A549 (cell line): ENCODE results near the gene PLCB2. TPM values are rescaled to one million over a fixed set of nuclear protein-coding genes. Genes with fewer than 3 reads are reported as not detected.

Source experiments
- ATAC-seq, 2 experiments: fragments of 200-7000 bp in 1 of 2; fragments of >200 bp in 1 of 2; cut with Nextera tagmentation in 1 of 2; cut with Tn5 transposase in 1 of 2; 3 replicates each; pipeline versions ENCODE4 v1.8.0 to v1.9.1; 2018 to 2020; ENCODE audit warnings: mild to moderate bottlenecking in 1 of 2, moderate library complexity in 1 of 2
- CTCF ChIA-PET: fragments of 300-600 bp; sonication (Branson Sonifier 250); formaldehyde crosslinking; extraction: SDS; loops from one replicate; lab custom pipeline; 2021; ENCODE audit warnings: antibody characterized with exemption, inconsistent platforms; lab: Yijun Ruan, JAX
- POLR2A ChIA-PET: fragments of 350-600 bp; formaldehyde crosslinking; extraction: SDS; loops from one replicate; lab custom pipeline; 2021; ENCODE audit warnings: antibody characterized with exemption, inconsistent platforms; lab: Yijun Ruan, JAX
- DNase-seq, 2 experiments: peaks; one replicate each; pipeline versions ENCODE4 v3.0.0 to v3.0.0-alpha.2; 2011 to 2016; ENCODE audit warnings: low read depth in 1 of 2, low spot score in 1 of 2
- FAIRE-seq: peaks from 2 replicates; lab custom pipeline; 2011; peaks lifted over from hg19 to GRCh38; lab: Jason Lieb, UNC
- H3K27ac ChIP-seq, 2 experiments: fragments of >200 bp; sonication (Bioruptor Twin); formaldehyde crosslinking; 3 replicates each; pipeline ENCODE4 v1.5.1; 2016 to 2017
- H3K4me1 ChIP-seq: fragments of >200 bp; sonication (Bioruptor Twin); formaldehyde crosslinking; 3 replicates; pipeline ENCODE4 v1.6.1; 2016
- H3K4me2 ChIP-seq: fragments of >200 bp; sonication (Bioruptor Twin); formaldehyde crosslinking; 3 replicates; pipeline ENCODE4 v1.6.1; 2016
- H3K4me3 ChIP-seq: fragments of >200 bp; sonication (Bioruptor Twin); formaldehyde crosslinking; 3 replicates; pipeline ENCODE4 v1.5.1; 2016
- H3K9me3 ChIP-seq: fragments of >200 bp; sonication (Bioruptor Twin); formaldehyde crosslinking; 3 replicates; pipeline ENCODE4 v1.6.1; 2016
- CBX2 ChIP-seq: fragments of 200-600 bp; sonication (generic); IDR thresholded peaks from 2 replicates; pipeline ENCODE4 v1.6.1; 2016; ENCODE audit warnings: low read depth, mild to moderate bottlenecking, borderline replicate concordance
- CBX8 ChIP-seq: fragments of 200-600 bp; sonication (generic); IDR thresholded peaks from 2 replicates; pipeline ENCODE4 v1.6.1; 2016
- CEBPB ChIP-seq, 2 experiments: fragments of >200 bp in 1 of 2; sonication (Bioruptor Twin) in 1 of 2; formaldehyde crosslinking in 1 of 2; IDR thresholded peaks; 2 replicates each; pipeline ENCODE4 v1.6.1; 2012 to 2016
- CHD4 ChIP-seq: fragments of 200-600 bp; sonication (generic); IDR thresholded peaks from 2 replicates; pipeline ENCODE4 v1.6.1; 2016; ENCODE audit warnings: antibody characterized with exemption, mild to moderate bottlenecking, borderline replicate concordance
- EHMT2 ChIP-seq: fragments of 200-600 bp; sonication (generic); IDR thresholded peaks from 2 replicates; pipeline ENCODE4 v1.6.1; 2016; ENCODE audit warnings: antibody characterized with exemption, low read depth, mild to moderate bottlenecking, moderate library complexity
- FOSL2 ChIP-seq, 2 experiments: fragments of 450-650 bp in 1 of 2; fragments of >200 bp in 1 of 2; sonication (Bioruptor Twin) in 1 of 2; formaldehyde crosslinking; IDR thresholded peaks; 2 replicates each; pipeline versions ENCODE4 v1.5.0 to v1.6.1; 2016 to 2020; ENCODE audit warnings: mild to moderate bottlenecking in 1 of 2, moderate library complexity in 1 of 2
- FOXS1 ChIP-seq: fragments of 250-450 bp; sonication (Bioruptor Pico); IDR thresholded peaks from 2 replicates; pipeline ENCODE4 v1.5.0; 2020; ENCODE audit warnings: mild to moderate bottlenecking, moderate library complexity
- HDAC2 ChIP-seq: fragments of 200-600 bp; sonication (generic); IDR thresholded peaks from 2 replicates; pipeline ENCODE4 v1.6.1; 2016
- HOXB13 ChIP-seq: fragments of 250-450 bp; sonication (Bioruptor Pico); IDR thresholded peaks from 2 replicates; pipeline ENCODE4 v1.5.0; 2020; ENCODE audit warnings: low read depth, mild to moderate bottlenecking, moderate library complexity
- KDM5A ChIP-seq: fragments of 200-600 bp; sonication (generic); IDR thresholded peaks from 2 replicates; pipeline ENCODE4 v1.6.1; 2016; ENCODE audit warnings: antibody characterized with exemption, mild to moderate bottlenecking
- MYC ChIP-seq: IDR thresholded peaks from 2 replicates; pipeline ENCODE4 v1.6.1; 2012; ENCODE audit warnings: mild to moderate bottlenecking, inconsistent platforms, low read length, improper control_type of control experiment, borderline replicate concordance
- PHF8 ChIP-seq: fragments of 200-600 bp; sonication (generic); IDR thresholded peaks from 2 replicates; pipeline ENCODE4 v1.6.1; 2016; ENCODE audit warnings: low read depth, mild to moderate bottlenecking, antibody characterized with exemption, moderate library complexity, borderline replicate concordance
- POLR2AphosphoS2 ChIP-seq: conservative IDR thresholded peaks from 2 replicates; pipeline ENCODE4 v1.6.1; 2012; ENCODE audit warnings: low read length, improper control_type of control experiment, inconsistent platforms
- RARB ChIP-seq: fragments of 250-450 bp; sonication (Bioruptor Pico); IDR thresholded peaks from 2 replicates; pipeline ENCODE4 v1.8.0; 2021; ENCODE audit warnings: mild to moderate bottlenecking, moderate library complexity
- RCOR1 ChIP-seq: fragments of 150-350 bp; IDR thresholded peaks from 2 replicates; pipeline ENCODE4 v1.6.1; 2014; ENCODE audit warnings: antibody characterized with exemption, low read length, low read depth
- SMC3 ChIP-seq: fragments of >200 bp; sonication (Bioruptor Twin); formaldehyde crosslinking; IDR thresholded peaks from 3 replicates; pipeline ENCODE4 v1.6.1; 2018; ENCODE audit warnings: inconsistent platforms
- SREBF2 ChIP-seq: fragments of 450-650 bp; IDR thresholded peaks from 2 replicates; pipeline ENCODE4 v1.6.1; 2014; ENCODE audit warnings: mild to moderate bottlenecking, moderate library complexity
- TFCP2L1 ChIP-seq: fragments of 250-450 bp; sonication (Bioruptor Pico); IDR thresholded peaks from 2 replicates; pipeline ENCODE4 v1.5.0; 2021; ENCODE audit warnings: mild to moderate bottlenecking
- TP53 ChIP-seq: fragments of 250-450 bp; sonication (Bioruptor Pico); IDR thresholded peaks from 2 replicates; pipeline ENCODE4 v1.5.0; 2021; ENCODE audit warnings: mild to moderate bottlenecking, moderate library complexity
- WGBS: methylation state at CpG from one replicate; pipeline ENCODE4 v1.1.6; 2017; ENCODE audit errors: missing lambda C conversion rate; 5-methylcytosine and 5-hydroxymethylcytosine counted together
- polyA plus RNA-seq, 4 experiments: library from polyadenylated mRNA; depleted of rRNA in 3 of 4; stranded (reverse); fragments of >200 nt; fragmentation: RNase III in 1 of 4; extraction: RNeasy Plus Mini Kit Qiagen cat#74134 plus additional on column Dnase treatment in 1 of 4; gene quantifications; 2 replicates in 3 of 4; 3 replicates in 1 of 4; pipeline ENCODE4 v1.2.3, GENCODE V29; 2011 to 2017
- TF ChIP-seq, protein P1 (sequence below): fragments of 250-450 bp; sonication (Bioruptor Pico); IDR thresholded peaks from 2 replicates; pipeline ENCODE4 v1.5.0; 2020; ENCODE audit warnings: low read depth, mild to moderate bottlenecking, moderate library complexity
- TF ChIP-seq, protein P2 (sequence below): fragments of >200 bp; sonication (Bioruptor Twin); formaldehyde crosslinking; IDR thresholded peaks from 2 replicates; pipeline ENCODE4 v1.6.1; 2016
- TF ChIP-seq, protein P3 (sequence below): IDR thresholded peaks from 2 replicates; pipeline ENCODE4 v1.6.1; 2012
- TF ChIP-seq, protein P4 (sequence below): fragments of >200 bp; sonication (Bioruptor Twin); formaldehyde crosslinking; IDR thresholded peaks from 3 replicates; pipeline ENCODE4 v1.5.1; 2016

The PLCB2 gene
- polyA plus RNA-seq, 2 of the 4 experiments (the other 2 are of a cell fraction): 0.30 to 0.49 TPM

DNA sequence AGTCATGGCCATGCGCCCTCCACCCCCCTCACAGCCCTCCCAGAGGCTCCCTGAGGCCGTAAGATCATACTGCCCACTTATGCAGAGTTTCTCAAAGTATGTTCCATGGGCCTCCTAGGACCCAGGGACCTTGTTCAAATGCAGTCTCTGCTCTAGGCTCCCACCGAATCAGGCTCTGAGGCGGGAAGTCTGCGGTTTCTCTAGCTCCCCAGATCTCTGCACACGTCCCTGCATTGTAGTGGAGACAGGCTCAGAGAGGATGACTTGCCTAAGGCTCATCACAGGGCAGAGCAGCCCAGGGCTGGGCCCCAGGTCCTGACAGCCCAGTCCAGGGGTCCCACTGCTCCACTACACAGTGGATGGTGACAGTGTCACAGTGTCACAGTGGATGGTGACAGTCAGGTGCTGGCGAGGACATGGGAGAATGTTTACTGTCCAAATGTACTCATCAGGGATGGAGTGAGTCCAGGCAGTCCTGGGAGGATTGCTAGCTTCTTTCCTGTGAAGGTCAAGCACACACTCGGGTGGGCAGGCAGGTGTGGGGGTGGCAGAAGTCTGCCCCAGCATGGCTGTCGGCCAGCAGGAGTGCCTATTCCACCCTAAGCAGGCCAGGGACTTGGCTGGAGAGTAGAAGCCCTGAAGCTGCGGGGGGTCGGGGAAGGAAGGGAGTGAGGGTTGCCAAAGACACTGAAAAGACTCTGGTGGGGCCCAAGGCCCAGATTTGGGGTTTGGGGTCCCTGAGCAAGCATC is 37.3 kb downstream of the PLCB2 start:
- Histone ChIP-seq H3K27ac (no peak overlapping the region), H3K4me3 (no peak overlapping the region), H3K9me3 (no peaks in the 10 kb centered on the region), H3K4me2 (no peak overlapping the region), H3K4me1 (peaks cover 19% of the 10 kb centered on the region)
- FAIRE-seq: no peak
- 61% methylated on average over 5 of the region's 11 CpGs for WGBS
- DNase-seq: no peak
- TF ChIP-seq MYC (no peak), CEBPB (IDR thresholded peaks at IDR 0.05) (no peak), CBX8 (no peak), PHF8 (no peak), TP53 (CRISPR knock-in tag) (no peak), HDAC2 (no peak), RCOR1 (no peak)
- ATAC-seq: no peak
- ChIA-PET CTCF (interaction anchor here (1.1 to 19.7 kb wide), 8 partner anchors 5 to 229 kb away, joined by 4 to 658 read pairs (median 54); partner anchors contain the start of gene PAK6), POLR2A (no interaction called here)

DNA sequence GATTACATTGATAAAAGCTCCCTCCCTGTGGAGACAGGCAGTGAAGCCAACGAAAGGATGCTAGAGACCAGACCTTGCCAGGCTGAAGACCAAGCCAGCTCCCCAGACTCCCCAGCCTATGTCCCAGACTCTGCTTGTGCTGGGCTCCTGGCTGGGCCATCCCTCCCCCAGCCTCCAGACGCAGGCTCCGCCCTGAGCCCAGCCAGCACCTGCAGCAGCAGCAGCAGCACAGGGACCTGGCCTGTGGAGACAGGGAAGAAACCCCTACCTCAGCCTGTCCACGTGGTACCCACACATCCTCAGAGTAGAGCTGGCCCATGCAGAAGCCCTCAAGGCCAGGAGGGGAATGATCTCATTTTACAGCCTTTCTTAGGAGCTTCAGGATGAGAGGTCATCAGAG is 38.1 kb downstream of the PLCB2 start:
- CTCF ChIA-PET: interaction anchor here (1.1 to 19.7 kb wide), 8 partner anchors 6 to 229 kb away, joined by 4 to 658 read pairs (median 54); partner anchors contain the start of gene PAK6
- H3K4me3 ChIP-seq: no peak overlapping the region
- no peak overlapping the region for H3K27ac ChIP-seq
- FAIRE-seq (no peak), DNase-seq (no peak)
- TF ChIP-seq, protein P1, sequence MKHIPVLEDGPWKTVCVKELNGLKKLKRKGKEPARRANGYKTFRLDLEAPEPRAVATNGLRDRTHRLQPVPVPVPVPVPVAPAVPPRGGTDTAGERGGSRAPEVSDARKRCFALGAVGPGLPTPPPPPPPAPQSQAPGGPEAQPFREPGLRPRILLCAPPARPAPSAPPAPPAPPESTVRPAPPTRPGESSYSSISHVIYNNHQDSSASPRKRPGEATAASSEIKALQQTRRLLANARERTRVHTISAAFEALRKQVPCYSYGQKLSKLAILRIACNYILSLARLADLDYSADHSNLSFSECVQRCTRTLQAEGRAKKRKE: no peak
- TF ChIP-seq SREBF2: no peak
- TF ChIP-seq POLR2AphosphoS2: no peak
- TF ChIP-seq, protein P2, sequence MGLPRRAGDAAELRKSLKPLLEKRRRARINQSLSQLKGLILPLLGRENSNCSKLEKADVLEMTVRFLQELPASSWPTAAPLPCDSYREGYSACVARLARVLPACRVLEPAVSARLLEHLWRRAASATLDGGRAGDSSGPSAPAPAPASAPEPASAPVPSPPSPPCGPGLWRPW: no peak
- no peak for TF ChIP-seq SMC3
- TF ChIP-seq, protein P3, sequence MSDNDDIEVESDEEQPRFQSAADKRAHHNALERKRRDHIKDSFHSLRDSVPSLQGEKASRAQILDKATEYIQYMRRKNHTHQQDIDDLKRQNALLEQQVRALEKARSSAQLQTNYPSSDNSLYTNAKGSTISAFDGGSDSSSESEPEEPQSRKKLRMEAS: no peak
- no peak for TF ChIP-seq TFCP2L1 (CRISPR knock-in tag)
- no peak for TF ChIP-seq CBX2
- no peak for TF ChIP-seq FOXS1
- no peak for TF ChIP-seq EHMT2
- TF ChIP-seq RARB (CRISPR knock-in tag): no peak
- no peak for TF ChIP-seq MYC
- TF ChIP-seq FOSL2 (IDR thresholded peaks at IDR 0.05): no peak
- no peak for TF ChIP-seq FOSL2 (CRISPR knock-in tag; IDR thresholded peaks at IDR 0.05)
- TF ChIP-seq TP53 (CRISPR knock-in tag): no peak
- TF ChIP-seq CHD4: no peak
- TF ChIP-seq, protein P4, sequence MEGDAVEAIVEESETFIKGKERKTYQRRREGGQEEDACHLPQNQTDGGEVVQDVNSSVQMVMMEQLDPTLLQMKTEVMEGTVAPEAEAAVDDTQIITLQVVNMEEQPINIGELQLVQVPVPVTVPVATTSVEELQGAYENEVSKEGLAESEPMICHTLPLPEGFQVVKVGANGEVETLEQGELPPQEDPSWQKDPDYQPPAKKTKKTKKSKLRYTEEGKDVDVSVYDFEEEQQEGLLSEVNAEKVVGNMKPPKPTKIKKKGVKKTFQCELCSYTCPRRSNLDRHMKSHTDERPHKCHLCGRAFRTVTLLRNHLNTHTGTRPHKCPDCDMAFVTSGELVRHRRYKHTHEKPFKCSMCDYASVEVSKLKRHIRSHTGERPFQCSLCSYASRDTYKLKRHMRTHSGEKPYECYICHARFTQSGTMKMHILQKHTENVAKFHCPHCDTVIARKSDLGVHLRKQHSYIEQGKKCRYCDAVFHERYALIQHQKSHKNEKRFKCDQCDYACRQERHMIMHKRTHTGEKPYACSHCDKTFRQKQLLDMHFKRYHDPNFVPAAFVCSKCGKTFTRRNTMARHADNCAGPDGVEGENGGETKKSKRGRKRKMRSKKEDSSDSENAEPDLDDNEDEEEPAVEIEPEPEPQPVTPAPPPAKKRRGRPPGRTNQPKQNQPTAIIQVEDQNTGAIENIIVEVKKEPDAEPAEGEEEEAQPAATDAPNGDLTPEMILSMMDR: no peak
- TF ChIP-seq HOXB13 (CRISPR knock-in tag): no peak
- no peak for TF ChIP-seq CBX8
- TF ChIP-seq KDM5A: no peak
- TF ChIP-seq, all 56 proteins: peak for 0
- no peak for ATAC-seq
- H3K4me1 ChIP-seq: peaks cover 19% of the 10 kb centered on the region
- H3K4me2 ChIP-seq: no peak overlapping the region
- POLR2A ChIA-PET: no interaction called here
- WGBS: 54% methylated on average over 2 of the region's 4 CpGs
- no peaks in the 10 kb centered on the region for H3K9me3 ChIP-seq
